Duodenal mucosa (tissue), 2 donors: ENCODE results near the gene LENG1.
A peak's percentile ranks its signal among the peaks of the same experiment; 100 is the strongest.
"Not testable (repeated sequence)": the region's sequence is repeated elsewhere in the genome, so short reads cannot be mapped to it uniquely, and the experiment has no call there.

Source experiments
- H3K27ac ChIP-seq: one replicate; pipeline ENCODE4 v1.7.0; 2013; ENCODE audit warnings: low read depth, low read length
- H3K27me3 ChIP-seq, 2 donors: one replicate each; pipeline ENCODE4 v1.7.0; 2013; ENCODE audit warnings: low read length in 2 of 2, control low read depth in 1 of 2; ENCODE audit not compliant: insufficient read depth in 2 of 2, control insufficient read depth in 1 of 2
- H3K36me3 ChIP-seq, 2 donors: one replicate each; pipeline ENCODE4 v1.7.0; 2013; ENCODE audit warnings: low read length in 2 of 2, control low read depth in 1 of 2; ENCODE audit not compliant: insufficient read depth in 2 of 2, control insufficient read depth in 1 of 2
- H3K4me1 ChIP-seq, 2 donors: one replicate each; pipeline ENCODE4 v1.7.0; 2013; ENCODE audit warnings: low read length in 2 of 2, control low read depth in 1 of 2; ENCODE audit not compliant: insufficient read depth in 2 of 2, control insufficient read depth in 1 of 2
- H3K4me3 ChIP-seq, 2 donors: one replicate each; pipeline ENCODE4 v1.7.0; 2013; ENCODE audit warnings: low read length in 2 of 2, low read depth in 1 of 2
- H3K9ac ChIP-seq, 2 donors: one replicate each; pipeline ENCODE4 v1.7.0; 2013; ENCODE audit warnings: low read length in 2 of 2, low read depth in 1 of 2
- H3K9me3 ChIP-seq, 2 donors: one replicate each; pipeline ENCODE4 v1.7.0; 2013; ENCODE audit warnings: low read length in 2 of 2, control low read depth in 1 of 2; ENCODE audit not compliant: control insufficient read depth in 1 of 2

LENG1 gene

GRCh38 chr19:54159352-54160181 is at the start of gene LENG1:
Gene LENG1, minus strand, starts transcription at chr19:54159721. Its CDS starts 26 bp downstream, at chr19:54159695.
- Histone ChIP-seq H3K27ac (peak within 1 kb of the TSS; percentile 96), H3K9me3 (no peaks in the 10 kb centered on the region), H3K4me3 (peak within 1 kb of the TSS; percentile 85 to 96), H3K36me3 (peaks cover 22 to 37% of the 10 kb centered on the region in 2 donors), H3K27me3 (no peaks in the 10 kb centered on the region), H3K4me1 (peaks cover 34 to 41% of the 10 kb centered on the region in 2 donors), H3K9ac (peak within 1 kb of the TSS; percentile 71 to 92)

DNA sequence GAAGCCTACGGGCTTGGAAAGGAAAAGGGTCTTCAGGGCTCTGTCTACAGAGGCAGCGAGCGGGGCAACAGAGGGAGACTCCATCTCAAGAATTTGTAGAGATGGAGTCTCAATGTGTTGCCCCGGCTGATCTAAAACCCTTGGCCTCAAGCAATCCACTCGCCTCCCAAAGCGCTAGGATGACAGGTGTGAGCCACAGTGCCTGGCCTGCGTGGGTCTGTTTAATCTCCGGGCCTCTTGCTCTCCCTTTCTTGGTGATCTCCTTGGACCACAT is 49.2 kb upstream of the LENG1 start:
- H3K27ac ChIP-seq: peak overlapping the region; percentile 83
- peaks cover 22 to 52% of the 10 kb centered on the region in 2 donors for H3K36me3 ChIP-seq
- no peaks in the 10 kb centered on the region for H3K9me3 ChIP-seq
- H3K9ac ChIP-seq: peak overlapping the region; percentile 38 to 51
- H3K4me3 ChIP-seq: no peak overlapping the region
- H3K4me1 ChIP-seq: peaks cover 63 to 77% of the 10 kb centered on the region in 2 donors
- no peaks in the 10 kb centered on the region for H3K27me3 ChIP-seq

GRCh38 chr19:54207983-54208783 is 48.7 kb upstream of the LENG1 start:
- Histone ChIP-seq H3K36me3 (peaks cover 24 to 57% of the 10 kb centered on the region in 2 donors), H3K4me1 (peaks cover 67 to 82% of the 10 kb centered on the region in 2 donors), H3K27me3 (no peaks in the 10 kb centered on the region), H3K27ac (peak overlapping the region; percentile 83), H3K9me3 (no peaks in the 10 kb centered on the region), H3K4me3 (peak overlapping the region in 1 of 2 donors; percentile 37), H3K9ac (peak overlapping the region in 1 of 2 donors; percentile 38)

DNA sequence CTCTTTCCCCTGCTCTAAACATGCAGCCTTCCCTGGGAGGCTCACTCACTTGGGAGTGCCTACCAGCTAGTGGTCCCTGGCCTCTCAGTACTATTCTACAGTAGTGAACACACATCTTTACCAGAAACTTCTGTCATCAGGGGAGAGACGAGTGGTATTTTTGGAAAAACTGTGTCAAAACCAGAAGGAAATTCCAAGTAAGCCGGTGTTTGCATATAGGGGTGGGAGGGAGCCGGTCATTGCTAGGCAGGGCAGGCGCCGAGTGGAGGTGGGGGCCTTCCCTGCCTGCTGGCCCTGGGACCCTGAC is 48.1 kb upstream of the LENG1 start:
- Histone ChIP-seq H3K9ac (peak overlapping the region in 1 of 2 donors; percentile 30), H3K36me3 (peaks cover 30 to 63% of the 10 kb centered on the region in 2 donors)

GRCh38 chr19:54207193-54207592 is 47.7 kb upstream of the LENG1 start:
- not testable (repeated sequence) for H3K27me3 ChIP-seq, H3K9me3 ChIP-seq
- H3K4me3 ChIP-seq: peak overlapping the region in 1 of 2 donors; percentile 37
- peaks cover 77 to 92% of the 10 kb centered on the region in 2 donors for H3K4me1 ChIP-seq
- peak overlapping the region; percentile 33 to 41 for H3K9ac ChIP-seq
- H3K36me3 ChIP-seq: peaks cover 34 to 67% of the 10 kb centered on the region in 2 donors
- peak overlapping the region; percentile 53 for H3K27ac ChIP-seq

More for the DNA sequence above, 48.1 kb upstream of the LENG1 start:
- Histone ChIP-seq H3K27me3 (no peaks in the 10 kb centered on the region), H3K27ac (peak overlapping the region; percentile 53), H3K4me1 (peaks cover 73 to 88% of the 10 kb centered on the region in 2 donors), H3K4me3 (peak overlapping the region in 1 of 2 donors; percentile 37), H3K9me3 (no peaks in the 10 kb centered on the region)

GRCh38 chr19:54206831-54207177 is 47.3 kb upstream of the LENG1 start:
- Histone ChIP-seq H3K4me3 (peak overlapping the region; percentile 37 to 41), H3K9me3 (no peaks in the 10 kb centered on the region), H3K36me3 (peaks cover 38 to 71% of the 10 kb centered on the region in 2 donors), H3K27ac (peak overlapping the region; percentile 40), H3K27me3 (no peaks in the 10 kb centered on the region), H3K4me1 (peaks cover 81 to 96% of the 10 kb centered on the region in 2 donors), H3K9ac (peak overlapping the region; percentile 33 to 41)

GRCh38 chr19:54206030-54206830 is 46.7 kb upstream of the LENG1 start:
- Histone ChIP-seq H3K9ac (peak overlapping the region; percentile 33 to 41), H3K27ac (peak overlapping the region; percentile 40), H3K9me3 (no peaks in the 10 kb centered on the region), H3K4me3 (peak overlapping the region; percentile 37 to 41), H3K4me1 (peaks cover 84 to 99% of the 10 kb centered on the region in 2 donors), H3K36me3 (peaks cover 43 to 76% of the 10 kb centered on the region in 2 donors), H3K27me3 (no peaks in the 10 kb centered on the region)

GRCh38 chr19:54204767-54205468 is 45.4 kb upstream of the LENG1 start:
- H3K27ac ChIP-seq: no peak overlapping the region
- H3K27me3 ChIP-seq: no peaks in the 10 kb centered on the region
- no peaks in the 10 kb centered on the region for H3K9me3 ChIP-seq
- H3K4me1 ChIP-seq: peaks cover 75 to 90% of the 10 kb centered on the region in 2 donors
- peak overlapping the region in 1 of 2 donors; percentile 20 for H3K9ac ChIP-seq
- peaks cover 43 to 76% of the 10 kb centered on the region in 2 donors for H3K36me3 ChIP-seq
- no peak overlapping the region for H3K4me3 ChIP-seq

DNA sequence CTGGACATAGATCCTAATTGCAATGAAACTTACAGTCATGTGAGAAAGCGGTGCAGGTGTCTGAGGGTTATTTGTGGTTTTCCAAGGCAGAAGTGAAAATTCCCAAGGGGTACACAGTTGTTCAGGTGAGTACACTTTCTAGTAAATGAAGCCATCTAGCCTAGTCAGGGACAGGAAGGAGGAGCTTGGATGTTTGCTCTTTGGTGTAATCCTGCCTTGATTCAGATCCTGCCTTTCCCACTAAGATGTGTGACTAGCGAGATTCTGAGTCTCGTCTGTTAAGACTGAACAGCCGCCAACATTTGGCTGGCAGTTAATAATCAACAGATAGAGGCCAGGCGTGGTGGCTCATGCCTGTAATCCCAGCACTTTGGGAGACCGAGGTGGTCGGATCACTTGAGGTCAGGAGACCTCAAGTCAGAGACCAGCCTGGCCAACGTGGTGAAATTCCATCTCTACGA is 43.7 kb upstream of the LENG1 start:
- H3K4me1 ChIP-seq: peaks cover 58 to 73% of the 10 kb centered on the region in 2 donors
- no peak overlapping the region for H3K27ac ChIP-seq
- H3K9me3 ChIP-seq: no peaks in the 10 kb centered on the region
- H3K27me3 ChIP-seq: no peaks in the 10 kb centered on the region
- H3K36me3 ChIP-seq: peaks cover 43 to 69% of the 10 kb centered on the region in 2 donors
- peak overlapping the region; percentile 78 to 95 for H3K4me3 ChIP-seq
- peak overlapping the region in 1 of 2 donors; percentile 85 for H3K9ac ChIP-seq
